ENCODE data around the gene GABBR1.

GABBR1 gene

DNA sequence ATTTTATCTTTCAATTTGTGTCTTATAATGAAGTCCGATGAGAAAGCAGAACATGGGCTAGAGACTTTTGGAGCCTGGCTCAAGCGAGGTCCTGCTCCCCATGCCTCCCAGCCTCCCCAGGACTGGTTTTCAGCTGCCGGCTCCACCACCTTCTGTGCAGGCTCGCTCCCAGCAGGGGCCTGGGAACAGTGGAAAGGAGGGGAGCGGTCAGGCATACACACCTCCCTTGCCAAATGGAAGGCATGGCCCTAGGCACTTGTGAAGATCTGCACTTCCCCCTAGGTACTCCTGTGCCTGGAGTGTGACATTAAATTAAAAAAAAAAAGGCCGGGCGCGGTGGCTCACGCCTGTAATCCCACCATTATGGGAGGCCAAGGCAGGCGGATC, 19.2 kb upstream of the GABBR1 start:
- no peak for DNase-seq

DNA sequence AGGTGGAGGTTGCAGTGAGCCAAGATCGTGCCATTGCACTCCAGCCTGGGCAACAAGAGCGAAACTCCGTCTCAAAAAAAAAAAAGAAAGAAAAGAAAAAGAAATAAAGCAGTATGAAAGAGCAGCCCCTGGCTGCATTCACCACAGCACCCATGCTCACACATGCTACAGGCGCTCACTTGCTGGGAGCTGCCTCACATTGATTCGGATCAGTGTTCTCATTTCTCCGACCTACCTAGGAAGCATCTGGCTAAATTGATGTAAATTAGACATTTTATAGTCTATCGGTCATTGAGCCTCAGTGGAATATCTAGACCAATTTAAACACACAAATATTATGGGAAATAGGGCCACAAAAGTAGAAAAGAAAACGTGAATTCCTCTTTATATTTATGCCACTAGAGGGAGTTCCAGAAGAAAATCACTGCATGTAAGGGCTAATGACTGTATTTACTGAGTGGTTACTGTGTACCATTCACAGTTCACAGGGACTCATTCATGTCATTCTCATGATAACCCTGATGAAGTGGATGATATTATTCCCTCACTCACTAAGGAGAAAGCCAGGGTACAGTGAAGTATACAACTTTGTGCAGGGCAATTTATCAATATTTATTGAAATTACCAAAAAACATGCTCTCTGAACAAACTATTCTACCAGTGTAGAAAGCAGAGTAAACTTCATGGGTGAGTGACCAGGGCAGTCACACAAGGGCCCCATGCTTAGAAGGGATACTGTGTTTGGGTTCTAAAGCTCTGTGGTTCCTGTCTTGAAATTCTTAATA, 18.6 kb upstream of the GABBR1 start:
- peak in 1 of 2 experiments; percentile 22 for DNase-seq

DNA sequence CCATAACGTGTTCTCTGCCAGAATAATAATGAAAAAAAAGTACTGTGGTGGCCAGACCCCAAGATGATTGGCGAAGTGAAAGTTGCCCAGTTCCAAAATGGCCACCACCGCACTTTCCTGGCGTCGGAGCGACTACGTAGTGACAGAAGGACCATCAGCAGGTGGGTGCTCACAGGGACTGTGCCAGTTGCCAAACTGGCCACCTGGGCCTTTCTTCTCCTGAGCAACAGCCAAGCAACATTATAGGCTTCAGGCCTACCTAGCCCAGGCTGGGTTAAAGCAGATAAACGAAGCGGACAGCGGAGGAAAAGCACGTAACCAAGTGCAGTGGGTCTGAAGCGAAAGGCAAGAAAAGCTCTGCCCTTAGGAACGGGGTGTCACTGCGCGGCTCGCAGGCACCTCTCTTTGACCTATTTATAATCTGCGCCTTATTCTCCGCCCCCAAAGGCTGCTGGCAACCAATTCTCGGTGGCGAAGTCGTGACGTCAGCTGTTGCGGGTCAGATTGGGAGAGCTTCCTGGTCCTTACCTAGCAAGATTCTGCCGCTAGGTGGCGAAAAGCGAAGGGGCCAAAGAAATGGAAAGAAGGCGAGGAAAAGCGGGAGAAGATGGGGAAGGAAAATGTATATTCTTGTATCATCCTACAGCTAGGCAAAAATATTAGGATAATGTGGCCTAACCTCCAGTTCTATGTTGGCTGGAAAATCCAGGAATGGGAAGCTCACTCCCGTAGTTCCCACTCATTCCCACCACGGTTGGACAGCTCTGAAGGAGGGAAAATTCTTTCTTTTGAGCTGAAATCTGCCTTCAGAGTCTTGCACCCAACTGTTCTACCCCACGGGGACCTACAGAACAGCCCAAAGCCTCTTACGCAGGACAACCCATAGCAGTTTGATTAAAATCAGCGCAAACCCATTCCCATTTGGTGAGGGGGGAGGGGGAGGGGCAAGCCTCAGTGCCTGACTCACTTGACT, 17.0 kb upstream of the GABBR1 start:
- peak; percentile 95 to 96 for DNase-seq

DNA sequence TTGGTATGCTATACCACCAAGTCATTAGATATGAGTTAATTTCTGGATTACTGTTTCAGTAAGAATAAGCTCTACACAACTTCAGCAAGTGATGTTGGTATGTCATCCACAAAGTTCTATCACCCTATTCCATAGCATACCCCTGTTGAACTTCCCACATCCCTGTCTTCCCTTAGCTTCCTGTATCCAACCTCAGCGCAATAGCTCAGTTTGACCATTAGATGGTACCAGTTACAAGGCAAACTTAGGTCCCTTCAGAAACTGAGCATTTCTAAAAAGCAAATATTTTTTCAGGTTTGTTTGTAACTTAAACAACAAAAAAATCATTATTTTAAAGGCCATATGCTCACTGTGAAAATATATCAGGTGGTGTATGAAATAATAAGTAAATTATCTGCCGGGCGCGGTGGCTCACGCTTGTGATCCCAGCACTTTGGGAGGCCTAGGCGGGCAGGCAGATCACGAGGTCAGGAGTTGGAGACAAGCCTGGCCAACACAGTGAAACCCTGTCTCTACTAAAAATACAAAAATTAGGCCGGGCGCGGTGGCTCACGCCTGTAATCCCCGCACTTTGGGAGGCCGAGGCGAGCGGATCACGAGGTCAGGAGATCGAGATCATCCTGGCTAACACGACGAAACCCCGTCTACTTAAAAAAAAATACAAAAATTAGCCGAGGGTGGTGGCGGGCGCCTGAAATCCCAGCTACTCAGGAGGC, 15.1 kb upstream of the GABBR1 start:
- peak; percentile 12 to 34 for DNase-seq

DNA sequence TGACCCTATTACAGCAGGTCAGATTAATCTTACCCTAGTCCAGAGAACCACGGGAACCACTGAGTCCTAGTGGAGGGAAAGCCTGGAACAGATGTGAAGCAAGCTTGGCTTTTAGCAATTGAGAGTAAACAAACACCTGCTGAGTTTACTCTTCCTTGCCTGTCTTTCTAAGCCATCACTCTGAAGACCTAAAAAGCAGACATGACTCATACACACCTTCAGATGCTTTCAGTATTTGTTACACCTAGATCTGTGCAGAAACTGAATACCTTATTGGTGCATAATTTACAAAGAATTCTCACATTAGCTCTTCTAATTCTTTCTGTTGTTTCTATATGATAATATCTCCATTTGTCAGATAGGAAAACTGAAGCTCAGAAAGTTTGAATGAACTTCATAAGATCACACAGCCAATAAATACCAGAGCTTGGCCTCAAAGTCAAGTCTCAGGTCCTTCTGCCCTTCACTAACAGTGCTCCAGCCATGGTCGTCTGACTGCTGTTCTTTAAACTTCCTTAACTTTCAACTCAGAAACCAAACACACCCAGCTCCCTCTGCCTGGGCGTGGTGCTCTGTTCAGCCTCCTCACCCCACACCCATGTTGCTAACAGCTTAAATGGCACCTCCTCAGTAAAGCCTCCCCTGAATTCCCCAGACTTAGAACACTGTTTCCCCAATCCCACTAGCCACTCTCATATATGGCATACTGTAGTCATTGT, 8.6 kb upstream of the GABBR1 start:
- no peak for DNase-seq

DNA sequence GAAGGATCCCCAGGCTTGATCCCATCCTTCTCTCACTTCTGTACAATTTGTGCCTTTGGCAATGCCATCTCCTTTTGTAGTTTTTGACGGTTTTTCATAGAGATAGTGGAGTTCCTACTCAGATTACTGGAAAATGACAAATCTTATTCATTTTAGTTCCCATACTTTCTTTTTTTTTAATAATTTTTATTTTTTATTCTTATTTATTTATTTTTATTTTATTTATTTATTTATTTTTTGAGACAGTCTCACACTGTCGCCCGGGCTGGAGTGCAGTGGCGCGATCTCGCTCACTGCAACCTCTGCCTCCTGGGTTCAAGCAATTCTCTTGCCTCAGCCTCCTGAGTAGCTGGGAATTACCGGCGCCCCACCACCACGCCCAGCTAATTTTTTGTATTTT, 4.3 kb upstream of the GABBR1 start:
- DNase-seq: no peak

DNA sequence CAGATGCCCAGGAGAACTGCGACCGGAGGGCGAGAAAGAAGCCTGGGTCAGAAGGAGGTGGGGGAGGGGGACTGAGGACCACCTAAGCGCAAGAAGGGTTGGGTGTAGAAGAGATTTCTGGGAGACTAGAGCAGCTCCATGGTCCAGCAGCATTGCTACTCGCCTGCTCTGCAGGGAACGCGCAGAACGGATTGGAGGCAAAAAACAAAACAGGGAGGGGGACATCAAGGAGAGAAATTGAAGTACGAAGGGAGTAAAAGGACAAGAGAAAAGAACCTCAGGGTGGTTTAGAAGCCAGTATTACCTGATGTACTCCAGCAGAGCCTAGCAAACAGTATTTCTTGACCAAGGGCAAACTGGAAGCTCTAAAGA, 537 bp upstream of the GABBR1 start:
- DNase-seq: peak in 1 of 2 experiments; percentile 68

DNA sequence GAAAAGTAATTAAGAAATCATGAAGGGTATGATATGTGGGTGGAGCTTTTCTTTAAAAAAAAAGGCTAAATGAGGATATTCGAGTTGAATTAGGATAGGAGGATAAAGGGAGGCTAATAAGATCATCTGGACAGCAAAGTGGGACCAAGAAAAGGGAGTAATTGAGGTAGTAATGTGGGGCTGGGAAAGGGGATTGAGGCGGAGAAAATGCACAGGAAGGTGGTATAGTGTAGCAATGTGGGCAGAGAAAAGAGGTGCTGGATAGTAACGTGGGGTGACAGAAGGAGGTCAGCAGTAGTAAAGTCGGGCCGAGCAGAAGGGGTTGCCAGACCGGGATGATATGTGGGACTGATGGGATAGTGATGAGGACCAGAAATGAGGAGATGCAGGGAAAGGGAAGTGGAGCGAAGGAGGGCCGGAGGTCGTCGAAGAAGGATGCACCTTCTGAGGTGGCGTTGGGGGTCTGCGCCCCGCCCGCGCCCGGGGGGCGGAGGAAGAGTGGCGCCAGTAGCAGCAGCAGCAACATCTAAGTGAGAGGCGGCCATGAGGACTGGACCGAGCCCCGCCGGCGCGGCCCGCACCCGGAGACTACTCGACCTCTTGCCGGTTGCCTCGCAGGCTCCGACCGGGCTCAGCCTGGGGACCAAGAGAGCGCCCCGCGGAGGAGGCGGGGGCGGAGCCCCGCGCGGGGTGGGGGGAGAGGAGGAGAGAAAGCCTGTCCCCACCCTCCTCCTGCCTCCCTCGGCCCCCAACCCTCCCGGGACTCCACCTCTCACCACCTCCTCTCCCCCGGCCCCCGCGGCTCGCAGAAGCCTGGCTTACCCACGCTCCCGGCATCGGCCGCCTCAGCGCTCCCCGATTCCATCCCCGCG, 887 bp downstream of the GABBR1 start:
- peak; percentile 32 to 69 for DNase-seq

DNA sequence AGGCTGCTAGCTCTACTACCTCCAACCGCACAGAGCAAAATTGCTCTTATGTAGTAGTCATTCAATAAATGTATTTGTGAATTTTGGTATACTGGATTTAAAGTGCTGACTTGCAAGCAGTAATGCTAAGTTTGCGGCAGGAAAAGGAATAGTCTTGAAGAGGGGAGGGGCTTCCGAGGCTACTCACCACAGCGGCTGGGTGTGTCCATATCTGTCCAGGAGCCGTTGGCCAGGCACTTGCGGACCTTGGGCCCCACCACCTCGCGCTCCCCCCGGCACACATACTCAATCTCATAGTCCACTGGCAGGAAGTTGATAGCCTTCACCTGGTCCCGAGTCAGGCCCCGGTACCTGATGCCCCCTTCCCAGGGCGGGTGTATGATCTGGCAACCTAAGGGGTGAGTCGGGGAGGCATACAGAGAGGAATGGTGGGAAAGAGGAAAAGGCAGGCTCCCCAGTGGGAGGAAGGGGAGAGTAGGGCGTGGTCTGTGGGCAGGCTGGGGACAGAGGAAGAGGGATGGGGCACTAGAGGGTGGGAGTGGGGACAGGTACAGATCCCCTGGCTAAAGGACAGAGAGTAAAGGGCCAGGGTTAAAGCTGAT, 1.7 kb downstream of the GABBR1 start:
- DNase-seq: no peak

DNA sequence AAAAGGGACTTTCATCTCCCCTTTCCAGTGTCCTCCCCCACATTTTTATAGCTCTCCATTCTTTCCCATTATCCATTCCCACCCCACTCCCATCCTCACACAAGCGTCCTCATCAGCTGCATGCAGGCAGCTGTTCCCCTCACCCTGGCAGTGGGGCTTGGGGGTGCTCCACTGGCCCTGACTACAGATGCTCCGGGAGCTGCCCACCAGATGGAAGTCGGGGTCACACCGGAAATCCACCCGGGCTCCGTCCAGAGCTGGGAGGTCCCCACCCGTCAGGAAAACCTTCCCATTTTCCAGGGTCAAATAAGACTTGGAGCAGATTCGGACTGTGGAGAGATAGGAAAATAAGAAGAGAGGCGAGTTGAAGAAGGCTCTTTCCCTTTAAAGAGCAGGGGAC, 2.7 kb downstream of the GABBR1 start:
- DNase-seq: no peak

DNA sequence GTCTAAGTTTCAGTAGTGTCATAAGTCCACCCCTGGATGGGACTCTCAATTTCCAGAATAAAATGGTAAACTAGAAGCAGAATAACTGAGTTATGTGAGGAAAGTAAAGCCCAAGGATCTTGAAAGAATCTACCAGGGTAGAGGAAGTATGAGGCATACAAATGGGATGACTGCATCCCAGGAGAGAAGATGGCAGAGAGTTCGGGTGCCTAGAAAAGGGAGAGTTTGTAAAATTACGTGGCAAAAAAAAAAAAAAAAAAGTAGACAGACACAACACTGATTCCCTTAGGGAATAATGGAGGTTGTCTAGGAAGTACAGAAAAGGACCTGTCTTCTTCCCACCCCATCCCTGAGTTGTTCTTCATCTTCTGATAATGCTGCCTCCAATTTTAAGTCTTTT, 3.4 kb downstream of the GABBR1 start:
- DNase-seq: no peak

DNA sequence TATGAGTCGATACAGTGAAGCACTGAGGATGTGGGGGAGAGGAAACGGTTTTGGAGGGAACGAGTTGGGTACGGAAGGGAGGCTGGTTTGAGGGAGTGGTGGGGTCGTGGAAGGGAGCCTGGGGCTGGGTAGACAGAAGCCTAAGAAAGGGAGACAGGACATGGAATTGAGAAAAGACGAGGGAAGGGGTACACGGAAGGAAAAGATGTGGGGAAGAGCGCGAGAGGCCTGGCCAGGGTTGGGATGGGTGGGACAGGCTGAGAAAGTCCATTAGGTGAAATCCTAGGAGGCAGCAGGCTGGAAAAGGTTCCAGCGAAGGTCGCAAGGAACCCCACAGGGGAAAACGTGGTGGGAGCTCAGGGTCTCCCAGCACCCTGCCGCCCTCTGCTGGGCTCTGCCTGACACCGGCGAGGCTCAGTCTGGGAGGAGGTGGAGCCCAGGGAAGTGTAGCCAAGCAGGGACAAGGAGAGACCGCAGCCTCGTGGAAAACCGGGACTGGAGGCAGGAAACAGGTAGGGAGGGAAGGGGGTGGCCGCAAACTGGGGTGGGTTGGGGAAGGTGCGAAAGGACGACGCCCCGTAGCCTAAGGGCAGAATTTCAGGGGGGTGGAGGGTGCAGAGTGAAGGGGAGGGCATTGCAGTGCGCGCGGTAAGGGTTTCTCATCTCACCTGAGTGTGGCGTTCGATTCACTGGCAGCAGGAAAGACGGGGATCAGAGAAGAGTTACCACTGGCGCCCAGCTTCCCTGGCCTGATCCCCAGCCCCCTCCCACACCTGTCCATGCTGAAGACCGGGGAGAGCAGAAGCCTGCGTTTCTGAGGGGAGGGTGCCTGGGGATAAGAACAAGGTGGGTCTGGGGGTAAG, 4.3 kb downstream of the GABBR1 start:
- peak; percentile 61 to 86 for DNase-seq

DNA sequence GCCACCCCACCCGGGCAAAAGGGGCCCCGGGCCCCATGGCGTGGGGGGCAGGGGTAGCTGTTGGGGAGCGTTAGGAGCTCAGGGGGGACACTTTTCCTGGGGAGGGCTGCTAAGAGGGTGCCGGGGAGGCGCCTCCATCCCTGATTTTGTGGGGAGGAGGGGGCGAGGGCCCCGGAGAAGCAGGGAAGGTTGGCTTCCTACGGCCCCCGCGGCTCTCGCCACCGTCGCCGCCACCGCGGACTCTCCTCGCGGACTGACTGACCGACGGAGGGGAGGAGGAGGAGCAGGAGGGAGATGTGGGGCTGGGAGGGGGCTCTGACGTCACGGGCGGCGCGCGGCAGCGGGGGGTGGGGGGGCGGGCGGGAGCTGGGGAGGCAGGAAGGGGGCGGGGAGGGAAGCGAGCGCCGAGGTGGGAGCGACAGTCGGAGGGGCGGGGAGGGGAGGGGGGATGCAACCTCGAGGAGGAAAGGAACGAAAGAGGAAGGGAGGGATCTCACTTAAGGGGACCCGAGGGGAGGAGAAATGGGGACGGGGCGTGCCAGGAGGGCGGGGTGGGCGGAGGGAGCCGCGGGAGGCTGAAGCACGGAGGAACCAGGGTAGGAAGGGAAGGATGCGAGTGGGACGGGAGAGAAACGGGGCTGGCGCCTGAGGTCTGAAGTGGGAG, 5.1 kb downstream of the GABBR1 start:
- DNase-seq: peak; percentile 45 to 64

DNA sequence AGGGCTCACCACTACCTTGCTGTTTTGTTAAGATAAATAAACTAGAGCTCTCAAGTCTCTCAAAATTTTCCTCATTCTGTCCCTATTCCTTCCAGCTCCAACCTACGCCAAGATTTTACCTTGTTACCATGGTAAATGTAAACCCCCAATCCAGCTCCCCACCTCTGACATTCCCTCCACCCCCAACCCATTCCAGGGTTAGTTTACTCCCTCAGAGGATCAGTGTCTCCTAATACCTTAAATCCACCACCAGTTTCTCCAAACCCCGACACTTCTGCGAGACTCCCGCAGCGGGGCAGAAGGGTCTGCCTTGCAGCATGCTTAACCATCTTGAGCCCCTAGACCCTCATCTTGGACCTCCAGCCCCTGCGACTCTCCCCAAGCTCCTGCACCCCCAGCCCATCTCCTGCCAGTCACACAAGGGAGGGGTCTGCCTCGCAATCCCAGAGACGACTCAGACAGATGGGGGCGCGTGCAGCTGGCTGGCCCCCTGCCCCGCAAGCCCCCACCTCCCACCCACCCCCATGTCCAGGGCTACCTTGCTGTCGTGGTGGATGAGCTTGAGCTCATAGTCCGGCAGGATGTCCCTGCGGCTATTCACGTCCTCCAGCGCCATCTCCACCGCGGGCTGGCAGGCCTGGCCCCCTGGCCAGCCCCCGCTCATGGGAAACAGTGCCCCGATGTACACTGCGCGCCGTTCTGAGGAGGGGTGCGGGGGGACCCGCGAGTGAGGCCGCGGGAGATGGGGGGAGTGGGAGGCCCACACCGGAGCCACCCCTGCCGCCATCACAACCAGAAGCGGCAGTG, 5.8 kb downstream of the GABBR1 start:
- no peak for DNase-seq

DNA sequence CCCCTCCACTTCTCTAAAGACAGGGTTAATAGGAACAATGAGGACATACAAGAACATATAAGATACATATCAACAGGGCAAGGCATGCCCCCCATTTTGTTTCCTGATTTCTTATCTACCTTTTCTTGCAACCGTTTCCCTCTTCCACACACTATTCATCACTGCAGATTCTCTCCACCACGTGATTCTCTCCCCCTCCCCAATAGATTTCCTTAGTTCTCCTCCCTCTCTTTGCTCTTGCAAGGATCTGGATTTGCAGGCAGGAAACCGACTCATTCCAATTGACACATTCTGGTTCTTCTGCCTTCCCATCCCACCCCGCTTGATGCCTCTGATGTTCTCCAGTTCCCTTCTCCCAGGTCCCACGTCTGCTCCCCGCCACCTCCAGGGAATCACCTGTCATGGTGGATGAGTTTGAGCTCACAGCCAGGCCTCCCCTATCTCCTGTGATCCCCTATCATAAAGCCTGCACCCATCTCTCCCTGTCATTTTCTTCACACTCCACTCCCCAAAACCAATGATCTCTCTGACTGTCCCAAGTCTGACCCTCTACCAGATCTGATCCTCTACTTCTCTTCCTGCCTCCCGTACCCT, 7.5 kb downstream of the GABBR1 start:
- no peak for DNase-seq

DNA sequence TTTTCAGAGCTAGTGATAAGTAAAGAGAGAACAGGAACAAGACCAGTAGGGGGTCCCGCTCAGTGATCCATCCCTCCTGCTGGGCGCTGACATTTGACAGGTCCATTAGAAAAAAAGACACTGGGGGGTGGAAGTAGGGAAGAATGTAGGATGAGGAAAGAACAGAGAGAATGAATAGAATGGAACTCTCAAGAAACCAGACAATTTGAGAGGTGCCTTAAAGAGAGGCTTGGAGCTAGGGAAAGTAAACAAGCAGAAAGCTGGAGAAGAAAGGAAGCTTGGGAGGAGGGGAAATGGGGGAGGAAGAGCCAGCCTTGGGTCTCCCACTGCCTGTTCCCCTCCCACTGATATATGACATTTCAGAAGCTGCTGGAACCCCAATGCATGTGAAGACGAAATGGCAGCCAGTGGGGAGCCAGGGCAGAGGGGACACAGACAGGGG, 8.4 kb downstream of the GABBR1 start:
- DNase-seq: no peak

DNA sequence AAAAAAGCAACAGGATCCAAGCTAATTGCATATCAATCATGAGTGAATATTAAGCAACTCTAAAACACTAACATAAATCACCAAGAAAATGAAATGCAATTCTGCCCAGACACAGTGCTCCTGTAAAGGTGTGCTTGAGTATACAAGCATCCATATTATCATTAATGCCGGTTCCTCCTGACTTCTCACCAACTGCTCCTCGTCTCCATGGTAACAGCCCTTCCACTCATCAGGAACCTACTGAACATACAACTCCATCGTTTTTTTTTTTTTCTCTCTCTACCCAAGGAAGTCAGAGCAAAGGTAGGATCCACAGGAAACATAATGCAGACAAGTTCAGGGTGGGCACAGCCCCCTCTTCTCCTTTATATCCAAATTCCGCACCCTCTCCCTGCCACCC, 12.4 kb downstream of the GABBR1 start:
- no peak for DNase-seq

DNA sequence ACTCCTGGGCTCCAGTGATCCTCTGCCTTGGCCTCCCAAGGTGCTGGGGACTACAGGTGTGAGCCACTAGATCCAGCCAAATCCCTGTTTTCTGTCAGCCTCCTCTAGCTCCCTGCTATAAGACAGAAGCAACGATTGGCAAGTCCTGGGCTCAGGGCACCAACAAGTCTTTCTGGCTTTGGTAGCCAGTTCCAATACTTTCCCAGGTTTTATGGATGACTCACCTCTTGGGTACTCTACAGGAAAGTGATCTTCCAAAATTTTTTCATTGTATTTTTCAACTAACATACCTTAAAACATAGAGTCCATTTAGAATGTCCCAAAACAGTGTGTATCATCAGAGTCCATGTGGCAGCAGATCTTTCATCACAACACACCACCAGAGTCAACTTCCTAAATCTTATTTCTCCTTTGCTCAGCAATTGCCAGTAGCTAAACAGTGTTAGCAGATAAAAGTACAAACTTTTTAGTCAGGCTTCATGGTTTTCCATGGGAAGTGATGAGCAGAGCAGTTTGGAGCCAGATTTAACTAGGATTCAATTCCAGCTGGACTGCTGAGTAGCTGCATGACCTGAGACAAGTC, 13.3 kb downstream of the GABBR1 start:
- no peak for DNase-seq

Data from NCI-H524 (cell line).